Measurements from ENCODE around the gene ADAM33. TPM values are rescaled to one million over a fixed set of nuclear protein-coding genes. Genes with fewer than 3 reads are reported as not detected.

Gene ADAM33
- polyA plus RNA-seq, 1 donor from 2014 or later, result not detected

DNA sequence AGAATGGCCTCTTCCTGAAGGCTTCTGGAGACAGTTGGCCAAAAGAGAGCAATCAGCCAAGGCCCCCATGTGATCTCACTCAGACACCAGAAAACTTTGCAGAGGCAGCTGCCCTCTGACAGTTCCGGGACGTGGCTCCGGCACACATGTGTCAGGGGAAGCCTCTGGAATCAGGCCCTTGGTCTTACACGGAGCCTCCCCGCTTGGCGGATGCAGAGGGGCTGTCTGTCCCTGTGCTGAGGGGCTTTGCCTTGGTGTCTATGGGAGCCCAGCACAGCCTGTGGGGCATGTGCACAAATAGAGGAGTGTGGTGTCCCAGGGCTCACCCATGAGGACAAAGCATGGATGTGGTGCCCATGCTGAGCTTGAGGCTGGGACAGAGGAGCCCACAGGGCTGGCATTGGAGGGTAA lies 16.8 kb upstream of the ADAM33 start:
- Histone ChIP-seq H3K79me2 (replicated peaks; ENCODE audit: insufficient read depth, low read length) (no peaks in the 10 kb centered on the region), H3K36me3 (ENCODE audit: insufficient read depth, low read length) (no peaks in the 10 kb centered on the region), H3F3A (ENCODE audit: insufficient read depth, low read length, poor library complexity, severe bottlenecking) (no peaks in the 10 kb centered on the region), H3K9me2 (ENCODE audit: insufficient read depth, low read length) (no peaks in the 10 kb centered on the region), H2AFZ (ENCODE audit: low read depth, low read length) (no peak overlapping the region), H3K9me3 (ENCODE audit: low read length) (no peaks in the 10 kb centered on the region), H3K4me3 (ENCODE audit: low read length) (no peak overlapping the region), H3K27me3 (ENCODE audit: insufficient read depth, low read depth, low read length) (no peaks in the 10 kb centered on the region), H3K9ac (ENCODE audit: low read length) (no peak overlapping the region), H4K20me1 (ENCODE audit: insufficient read depth) (no peaks in the 10 kb centered on the region), H3K27ac (ENCODE audit: low read length) (no peak overlapping the region), H3K4me2 (ENCODE audit: low read length) (no peak overlapping the region)
- TF ChIP-seq EP300 (conservative IDR thresholded peaks at IDR 0.05; ENCODE audit: poor library complexity, severe bottlenecking) (no peak), POLR2AphosphoS5 (IDR thresholded peaks at IDR 0.05) (no peak), MXI1 (conservative IDR thresholded peaks at IDR 0.05; ENCODE audit: poor library complexity, severe bottlenecking) (no peak), SMC3 (conservative IDR thresholded peaks at IDR 0.05; ENCODE audit: poor library complexity) (no peak), EZH2 (IDR thresholded peaks at IDR 0.05; ENCODE audit: borderline replicate concordance, insufficient read depth, low read length, poor library complexity, severe bottlenecking) (no peak), RAD21 (conservative IDR thresholded peaks at IDR 0.05) (no peak), TAF1 (IDR thresholded peaks at IDR 0.05; ENCODE audit: low read depth) (no peak)
- TF ChIP-seq, protein P1, sequence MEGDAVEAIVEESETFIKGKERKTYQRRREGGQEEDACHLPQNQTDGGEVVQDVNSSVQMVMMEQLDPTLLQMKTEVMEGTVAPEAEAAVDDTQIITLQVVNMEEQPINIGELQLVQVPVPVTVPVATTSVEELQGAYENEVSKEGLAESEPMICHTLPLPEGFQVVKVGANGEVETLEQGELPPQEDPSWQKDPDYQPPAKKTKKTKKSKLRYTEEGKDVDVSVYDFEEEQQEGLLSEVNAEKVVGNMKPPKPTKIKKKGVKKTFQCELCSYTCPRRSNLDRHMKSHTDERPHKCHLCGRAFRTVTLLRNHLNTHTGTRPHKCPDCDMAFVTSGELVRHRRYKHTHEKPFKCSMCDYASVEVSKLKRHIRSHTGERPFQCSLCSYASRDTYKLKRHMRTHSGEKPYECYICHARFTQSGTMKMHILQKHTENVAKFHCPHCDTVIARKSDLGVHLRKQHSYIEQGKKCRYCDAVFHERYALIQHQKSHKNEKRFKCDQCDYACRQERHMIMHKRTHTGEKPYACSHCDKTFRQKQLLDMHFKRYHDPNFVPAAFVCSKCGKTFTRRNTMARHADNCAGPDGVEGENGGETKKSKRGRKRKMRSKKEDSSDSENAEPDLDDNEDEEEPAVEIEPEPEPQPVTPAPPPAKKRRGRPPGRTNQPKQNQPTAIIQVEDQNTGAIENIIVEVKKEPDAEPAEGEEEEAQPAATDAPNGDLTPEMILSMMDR (IDR thresholded peaks at IDR 0.05; ENCODE audit: poor library complexity, severe bottlenecking), result no peak
- TF ChIP-seq, protein P2, sequence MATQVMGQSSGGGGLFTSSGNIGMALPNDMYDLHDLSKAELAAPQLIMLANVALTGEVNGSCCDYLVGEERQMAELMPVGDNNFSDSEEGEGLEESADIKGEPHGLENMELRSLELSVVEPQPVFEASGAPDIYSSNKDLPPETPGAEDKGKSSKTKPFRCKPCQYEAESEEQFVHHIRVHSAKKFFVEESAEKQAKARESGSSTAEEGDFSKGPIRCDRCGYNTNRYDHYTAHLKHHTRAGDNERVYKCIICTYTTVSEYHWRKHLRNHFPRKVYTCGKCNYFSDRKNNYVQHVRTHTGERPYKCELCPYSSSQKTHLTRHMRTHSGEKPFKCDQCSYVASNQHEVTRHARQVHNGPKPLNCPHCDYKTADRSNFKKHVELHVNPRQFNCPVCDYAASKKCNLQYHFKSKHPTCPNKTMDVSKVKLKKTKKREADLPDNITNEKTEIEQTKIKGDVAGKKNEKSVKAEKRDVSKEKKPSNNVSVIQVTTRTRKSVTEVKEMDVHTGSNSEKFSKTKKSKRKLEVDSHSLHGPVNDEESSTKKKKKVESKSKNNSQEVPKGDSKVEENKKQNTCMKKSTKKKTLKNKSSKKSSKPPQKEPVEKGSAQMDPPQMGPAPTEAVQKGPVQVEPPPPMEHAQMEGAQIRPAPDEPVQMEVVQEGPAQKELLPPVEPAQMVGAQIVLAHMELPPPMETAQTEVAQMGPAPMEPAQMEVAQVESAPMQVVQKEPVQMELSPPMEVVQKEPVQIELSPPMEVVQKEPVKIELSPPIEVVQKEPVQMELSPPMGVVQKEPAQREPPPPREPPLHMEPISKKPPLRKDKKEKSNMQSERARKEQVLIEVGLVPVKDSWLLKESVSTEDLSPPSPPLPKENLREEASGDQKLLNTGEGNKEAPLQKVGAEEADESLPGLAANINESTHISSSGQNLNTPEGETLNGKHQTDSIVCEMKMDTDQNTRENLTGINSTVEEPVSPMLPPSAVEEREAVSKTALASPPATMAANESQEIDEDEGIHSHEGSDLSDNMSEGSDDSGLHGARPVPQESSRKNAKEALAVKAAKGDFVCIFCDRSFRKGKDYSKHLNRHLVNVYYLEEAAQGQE (IDR thresholded peaks at IDR 0.05; ENCODE audit: borderline replicate concordance), result no peak

DNA sequence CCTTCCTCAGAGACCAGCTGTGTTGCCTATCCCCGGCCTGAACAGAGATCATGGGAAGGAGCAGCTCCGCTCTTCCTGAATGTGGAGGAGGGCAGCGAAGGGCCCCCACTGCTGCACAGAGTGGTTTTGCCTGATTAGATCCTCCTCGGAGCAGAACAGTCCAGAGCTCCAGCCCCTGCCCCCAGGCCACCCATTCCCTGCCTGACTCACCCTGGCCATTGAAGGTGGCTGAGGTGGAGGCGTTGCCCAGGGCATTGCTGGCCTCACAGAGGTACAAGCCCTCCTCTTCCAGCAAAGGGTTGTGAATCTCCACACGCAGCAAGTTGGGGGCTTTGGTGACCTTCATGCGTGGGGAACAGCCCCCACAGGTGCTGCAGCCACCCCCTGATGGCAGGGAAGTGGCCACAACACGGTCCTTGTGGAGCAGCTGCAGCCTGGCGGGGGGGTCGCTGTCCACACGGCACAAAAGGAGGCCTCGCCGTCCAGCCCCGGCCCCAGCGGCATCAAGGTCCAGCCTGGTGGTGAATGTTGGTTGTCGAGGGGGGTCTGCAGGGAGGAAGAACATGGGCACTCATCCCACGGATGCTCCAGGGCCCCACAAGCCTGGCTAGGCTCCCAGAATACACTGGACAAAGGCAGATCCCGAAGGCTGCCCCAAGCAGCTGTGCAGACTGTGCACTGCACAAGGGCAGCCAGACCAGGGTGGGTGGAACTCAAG lies 15.9 kb upstream of the ADAM33 start:
- Histone ChIP-seq H3K79me2 (replicated peaks; ENCODE audit: insufficient read depth, low read length) (no peaks in the 10 kb centered on the region), H3K27me3 (ENCODE audit: insufficient read depth, low read depth, low read length) (no peaks in the 10 kb centered on the region), H3K36me3 (ENCODE audit: insufficient read depth, low read length) (no peaks in the 10 kb centered on the region), H3K27ac (ENCODE audit: low read length) (no peak overlapping the region), H4K20me1 (ENCODE audit: insufficient read depth) (no peaks in the 10 kb centered on the region), H3K9me3 (ENCODE audit: low read length) (no peaks in the 10 kb centered on the region), H3F3A (ENCODE audit: insufficient read depth, low read length, poor library complexity, severe bottlenecking) (no peaks in the 10 kb centered on the region), H3K9ac (ENCODE audit: low read length) (no peak overlapping the region), H3K4me2 (ENCODE audit: low read length) (no peak overlapping the region), H3K9me2 (ENCODE audit: insufficient read depth, low read length) (no peaks in the 10 kb centered on the region), H3K4me3 (ENCODE audit: low read length) (no peak overlapping the region), H2AFZ (ENCODE audit: low read depth, low read length) (no peak overlapping the region)
- TF ChIP-seq, protein P1 (IDR thresholded peaks at IDR 0.05; ENCODE audit: poor library complexity, severe bottlenecking), result no peak
- TF ChIP-seq MXI1 (conservative IDR thresholded peaks at IDR 0.05; ENCODE audit: poor library complexity, severe bottlenecking) (no peak), EP300 (conservative IDR thresholded peaks at IDR 0.05; ENCODE audit: poor library complexity, severe bottlenecking) (no peak), RAD21 (conservative IDR thresholded peaks at IDR 0.05) (no peak), SMC3 (conservative IDR thresholded peaks at IDR 0.05; ENCODE audit: poor library complexity) (no peak), TAF1 (IDR thresholded peaks at IDR 0.05; ENCODE audit: low read depth) (no peak), POLR2AphosphoS5 (IDR thresholded peaks at IDR 0.05) (no peak)
- TF ChIP-seq, protein P2 (IDR thresholded peaks at IDR 0.05; ENCODE audit: borderline replicate concordance), result no peak
